Ishikawa (cell line): Measurements from ENCODE around the gene ZBTB45.

ENCODE experiments used
- FOXM1 ChIP-seq: IDR thresholded peaks from 2 replicates; pipeline ENCODE4 v1.6.1; 2012; ENCODE audit warnings: low read depth, borderline replicate concordance
- NFIC ChIP-seq: IDR thresholded peaks from 2 replicates; pipeline ENCODE4 v1.6.1; 2012
- TF ChIP-seq, protein P1 (sequence below): IDR thresholded peaks from 2 replicates; pipeline ENCODE4 v1.6.1; 2012

DNA sequence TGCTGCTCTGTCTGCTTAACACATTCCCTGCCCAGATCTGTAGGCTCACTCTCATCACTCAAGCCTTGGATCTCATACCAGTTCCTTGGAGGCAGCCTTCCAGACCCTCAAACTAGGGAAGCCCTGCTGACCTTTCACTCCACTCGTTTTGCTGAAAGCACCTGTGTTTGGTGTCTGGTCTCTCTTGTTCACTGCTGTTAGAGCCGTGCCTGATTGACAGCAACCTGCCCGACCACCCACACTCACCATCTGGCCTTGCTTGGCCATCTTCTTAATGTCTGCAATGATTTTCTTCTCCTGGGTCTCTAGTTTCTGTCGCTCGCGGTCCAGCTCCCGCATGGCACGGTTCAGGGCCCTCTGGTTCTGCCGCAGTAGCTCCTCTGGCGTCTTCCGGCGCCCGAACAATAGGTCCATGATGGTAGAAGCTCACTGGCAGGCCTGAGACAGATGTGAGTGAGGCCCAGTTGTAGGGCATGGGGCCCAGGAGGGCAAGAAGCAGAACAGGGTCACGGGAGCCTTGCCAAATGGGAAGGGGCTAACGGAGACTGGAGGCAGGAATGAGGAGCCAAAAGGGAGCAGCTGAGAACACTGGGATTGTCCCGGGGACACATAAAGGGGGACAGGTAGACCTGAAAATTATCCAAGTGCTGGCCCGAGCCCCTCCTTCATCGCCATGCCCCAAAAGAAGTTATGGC is 34.3 kb upstream of the ZBTB45 start:
- no peak for TF ChIP-seq NFIC
- TF ChIP-seq, protein P1, sequence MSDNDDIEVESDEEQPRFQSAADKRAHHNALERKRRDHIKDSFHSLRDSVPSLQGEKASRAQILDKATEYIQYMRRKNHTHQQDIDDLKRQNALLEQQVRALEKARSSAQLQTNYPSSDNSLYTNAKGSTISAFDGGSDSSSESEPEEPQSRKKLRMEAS, result no peak
- TF ChIP-seq FOXM1, result no peak
